AG10803 (cell line): ENCODE measurements around the gene DYNC1I1.

ENCODE experiments used
- DNase-seq: peaks from one replicate; pipeline ENCODE4 v3.0.0; 2010; ENCODE audit warnings: low read depth
- H3K4me3 ChIP-seq: 2 replicates; pipeline ENCODE4 v1.5.1; 2011; ENCODE audit warnings: mild to moderate bottlenecking, low read length, control low read depth
- TF ChIP-seq, protein P1 (sequence below): conservative IDR thresholded peaks from 2 replicates; pipeline ENCODE4 v1.5.1; 2011; ENCODE audit warnings: mild to moderate bottlenecking, low read length, control low read depth, inconsistent platforms

Gene DYNC1I1

GRCh38 chr7:96023387-96023786 lies 251.0 kb downstream of the DYNC1I1 start:
- peak; percentile 62 for DNase-seq
- TF ChIP-seq, protein P1, sequence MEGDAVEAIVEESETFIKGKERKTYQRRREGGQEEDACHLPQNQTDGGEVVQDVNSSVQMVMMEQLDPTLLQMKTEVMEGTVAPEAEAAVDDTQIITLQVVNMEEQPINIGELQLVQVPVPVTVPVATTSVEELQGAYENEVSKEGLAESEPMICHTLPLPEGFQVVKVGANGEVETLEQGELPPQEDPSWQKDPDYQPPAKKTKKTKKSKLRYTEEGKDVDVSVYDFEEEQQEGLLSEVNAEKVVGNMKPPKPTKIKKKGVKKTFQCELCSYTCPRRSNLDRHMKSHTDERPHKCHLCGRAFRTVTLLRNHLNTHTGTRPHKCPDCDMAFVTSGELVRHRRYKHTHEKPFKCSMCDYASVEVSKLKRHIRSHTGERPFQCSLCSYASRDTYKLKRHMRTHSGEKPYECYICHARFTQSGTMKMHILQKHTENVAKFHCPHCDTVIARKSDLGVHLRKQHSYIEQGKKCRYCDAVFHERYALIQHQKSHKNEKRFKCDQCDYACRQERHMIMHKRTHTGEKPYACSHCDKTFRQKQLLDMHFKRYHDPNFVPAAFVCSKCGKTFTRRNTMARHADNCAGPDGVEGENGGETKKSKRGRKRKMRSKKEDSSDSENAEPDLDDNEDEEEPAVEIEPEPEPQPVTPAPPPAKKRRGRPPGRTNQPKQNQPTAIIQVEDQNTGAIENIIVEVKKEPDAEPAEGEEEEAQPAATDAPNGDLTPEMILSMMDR, result no peak
- H3K4me3 ChIP-seq, result no peak overlapping the region

GRCh38 chr7:96026010-96026409 lies 253.7 kb downstream of the DYNC1I1 start:
- no peak overlapping the region for H3K4me3 ChIP-seq
- DNase-seq, result peak; percentile 54
- TF ChIP-seq, protein P1, result no peak

DNA sequence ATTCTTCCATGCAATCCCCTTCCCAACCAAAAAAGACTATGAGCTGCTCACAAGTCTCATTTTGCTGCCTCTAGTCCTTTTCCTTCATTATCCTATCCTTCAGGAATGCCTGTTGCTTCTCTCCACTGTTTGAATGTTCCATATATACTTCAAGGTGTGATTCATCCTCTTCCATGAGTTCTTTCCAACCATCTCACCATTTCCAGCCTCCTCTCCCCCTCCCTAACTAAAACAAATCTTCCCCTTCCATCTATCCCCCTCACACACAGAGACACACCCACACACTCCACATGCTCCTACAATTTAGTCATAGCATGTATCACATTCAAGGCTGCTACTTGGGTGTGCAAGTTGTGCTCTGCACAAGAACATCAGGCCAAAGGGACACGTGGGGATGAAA lies 254.3 kb downstream of the DYNC1I1 start:
- no peak overlapping the region for H3K4me3 ChIP-seq
- TF ChIP-seq, protein P1, result no peak
- DNase-seq, result peak; percentile 55

GRCh38 chr7:96028729-96029128 lies 256.4 kb downstream of the DYNC1I1 start:
- no peak for DNase-seq
- no peak overlapping the region for H3K4me3 ChIP-seq
- TF ChIP-seq, protein P1, result no peak

- DNase-seq, result peak; percentile 37
- no peak overlapping the region for H3K4me3 ChIP-seq
- TF ChIP-seq, protein P1, result no peak
These were observed 260.8 kb downstream of the DYNC1I1 start for GRCh38 chr7:96033009-96033598.

DNA sequence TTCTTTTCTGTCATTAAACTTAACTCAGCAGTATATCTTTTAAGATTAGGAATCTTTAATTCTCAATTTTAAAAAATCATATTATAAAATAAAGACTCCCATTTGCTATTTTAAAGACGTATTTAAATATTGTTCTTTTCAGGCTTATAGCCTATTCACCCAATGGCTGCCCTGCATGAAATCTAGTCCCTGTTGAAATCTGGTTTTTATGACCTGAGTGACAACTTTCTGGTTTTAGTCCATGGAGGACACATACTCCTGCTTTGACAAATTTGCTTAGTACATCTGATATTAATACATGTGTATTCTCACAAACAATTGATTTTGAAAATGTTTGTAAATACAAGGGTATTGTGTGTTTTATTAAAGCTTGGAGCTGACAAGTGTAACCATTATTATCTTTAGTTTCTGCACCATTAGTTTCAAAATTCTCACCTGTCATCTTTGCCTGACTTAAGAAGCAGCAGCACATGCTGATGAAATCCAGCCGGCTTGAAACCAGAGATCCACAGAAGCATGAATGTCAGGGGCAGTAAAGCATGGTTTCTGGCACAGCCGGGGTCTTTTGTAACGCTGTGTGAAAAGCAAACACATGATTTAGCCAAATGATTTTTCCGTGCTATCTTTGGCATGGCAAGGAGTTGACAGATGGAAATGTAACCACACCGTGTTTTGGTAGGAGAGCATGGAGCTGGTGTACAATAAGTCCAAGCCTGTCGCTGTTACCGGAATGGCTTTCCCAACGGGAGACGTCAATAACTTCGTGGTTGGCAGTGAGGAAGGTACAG lies 262.8 kb downstream of the DYNC1I1 start:
- no peak overlapping the region for H3K4me3 ChIP-seq
- TF ChIP-seq, protein P1, result no peak
- DNase-seq, result no peak

DNA sequence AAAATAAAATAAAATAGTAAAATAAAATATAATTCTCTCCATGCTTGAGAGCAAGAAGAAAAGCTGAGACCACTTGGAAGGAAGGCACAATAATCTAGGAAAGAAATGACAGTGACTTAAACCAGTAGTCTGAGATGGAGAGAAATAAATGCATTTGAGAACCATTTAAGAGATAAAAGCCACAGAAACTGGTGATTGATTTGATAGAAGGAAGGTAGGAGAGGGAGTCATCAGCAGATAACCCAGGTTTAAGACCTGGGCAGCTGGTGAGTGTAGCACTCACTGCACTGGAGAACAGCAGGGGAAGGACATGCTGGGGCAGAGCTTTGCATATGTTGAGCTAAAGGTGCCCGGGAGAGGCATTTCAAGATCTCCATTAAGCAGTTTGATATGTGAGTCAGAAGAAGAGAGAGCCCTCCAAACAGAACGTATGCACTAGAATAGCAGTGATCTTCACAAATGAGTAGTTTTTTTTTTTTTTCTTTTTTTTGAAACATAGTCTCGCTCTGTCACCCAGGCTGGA lies 268.0 kb downstream of the DYNC1I1 start:
- DNase-seq, result no peak
- TF ChIP-seq, protein P1, result no peak

More for the DNA sequence above, 268.0 kb downstream of the DYNC1I1 start:
- no peak overlapping the region for H3K4me3 ChIP-seq
